Osteoblast (primary cell): ENCODE measurements around the gene ZFAND3. TPM values are rescaled to one million over a fixed set of nuclear protein-coding genes. Genes with fewer than 3 reads are reported as not detected.

Source experiments
- DNase-seq: peaks from one replicate; pipeline ENCODE4 v3.0.0; 2011; ENCODE audit warnings: low spot score, mixed read lengths; ENCODE audit not compliant: insufficient read length; ENCODE audit errors: missing footprints
- H2AFZ ChIP-seq: 2 replicates; pipeline ENCODE4 v1.6.0; 2011; ENCODE audit warnings: mild to moderate bottlenecking, low read length
- H3K27ac ChIP-seq: 2 replicates; pipeline ENCODE4 v1.5.1; 2011; ENCODE audit warnings: mild to moderate bottlenecking, low read depth, low read length, moderate library complexity
- H3K27me3 ChIP-seq: 2 replicates; pipeline ENCODE4 v1.6.0; 2012; ENCODE audit warnings: mild to moderate bottlenecking, control low read depth, inconsistent platforms, low read length, moderate library complexity; ENCODE audit not compliant: insufficient read depth
- H3K36me3 ChIP-seq: 2 replicates; pipeline ENCODE4 v1.5.1; 2011; ENCODE audit warnings: mild to moderate bottlenecking, low read length, control low read depth, moderate library complexity; ENCODE audit not compliant: insufficient read depth
- H3K4me1 ChIP-seq: 2 replicates; pipeline ENCODE4 v1.5.1; 2011; ENCODE audit warnings: mild to moderate bottlenecking, low read length, control low read depth, moderate library complexity; ENCODE audit not compliant: insufficient read depth
- H3K4me2 ChIP-seq: 2 replicates; pipeline ENCODE4 v1.6.0; 2011; ENCODE audit warnings: mild to moderate bottlenecking, low read length; ENCODE audit not compliant: insufficient read depth
- H3K4me3 ChIP-seq: fragments of 200-600 bp; sonication (generic); 3 replicates; pipeline ENCODE4 v1.5.1; 2012; ENCODE audit warnings: mild to moderate bottlenecking, low read length, inconsistent platforms; ENCODE audit not compliant: insufficient read depth
- H3K79me2 ChIP-seq: 2 replicates; pipeline ENCODE4 v1.6.0; 2012; ENCODE audit warnings: mild to moderate bottlenecking, low read length, control low read depth, inconsistent platforms; ENCODE audit not compliant: insufficient read depth
- H3K9me3 ChIP-seq: 2 replicates; pipeline ENCODE4 v1.5.1; 2011; ENCODE audit warnings: low read depth, low read length, control low read depth
- H4K20me1 ChIP-seq: 2 replicates; pipeline ENCODE4 v1.6.0; 2012; ENCODE audit warnings: mild to moderate bottlenecking, low read length, control low read depth; ENCODE audit not compliant: insufficient read depth
- total RNA-seq: library from RNA; depleted of rRNA; stranded (reverse); fragments of >200 nt; gene quantifications from 2 replicates; pipeline ENCODE4 v1.2.3, GENCODE V29; 2012
- TF ChIP-seq, protein P1 (sequence below): IDR thresholded peaks from 2 replicates; pipeline ENCODE4 v1.5.1; 2011; ENCODE audit warnings: mild to moderate bottlenecking, low read depth, low read length, moderate library complexity; ENCODE audit errors: extremely low read depth

Gene ZFAND3
- total RNA-seq, 1 donor, result 27.1 TPM

- no peaks in the 10 kb centered on the region for H3K4me1 ChIP-seq
- no peak overlapping the region for H3K4me2 ChIP-seq
- no peaks in the 10 kb centered on the region for H3K36me3 ChIP-seq
- H3K9me3 ChIP-seq, result no peaks in the 10 kb centered on the region
- peaks cover 85% of the 10 kb centered on the region for H3K79me2 ChIP-seq
- H2AFZ ChIP-seq, result no peak overlapping the region
- peaks cover 58% of the 10 kb centered on the region for H4K20me1 ChIP-seq
- H3K4me3 ChIP-seq, result no peak overlapping the region
- DNase-seq, result no peak
- no peaks in the 10 kb centered on the region for H3K27me3 ChIP-seq
- TF ChIP-seq, protein P1, sequence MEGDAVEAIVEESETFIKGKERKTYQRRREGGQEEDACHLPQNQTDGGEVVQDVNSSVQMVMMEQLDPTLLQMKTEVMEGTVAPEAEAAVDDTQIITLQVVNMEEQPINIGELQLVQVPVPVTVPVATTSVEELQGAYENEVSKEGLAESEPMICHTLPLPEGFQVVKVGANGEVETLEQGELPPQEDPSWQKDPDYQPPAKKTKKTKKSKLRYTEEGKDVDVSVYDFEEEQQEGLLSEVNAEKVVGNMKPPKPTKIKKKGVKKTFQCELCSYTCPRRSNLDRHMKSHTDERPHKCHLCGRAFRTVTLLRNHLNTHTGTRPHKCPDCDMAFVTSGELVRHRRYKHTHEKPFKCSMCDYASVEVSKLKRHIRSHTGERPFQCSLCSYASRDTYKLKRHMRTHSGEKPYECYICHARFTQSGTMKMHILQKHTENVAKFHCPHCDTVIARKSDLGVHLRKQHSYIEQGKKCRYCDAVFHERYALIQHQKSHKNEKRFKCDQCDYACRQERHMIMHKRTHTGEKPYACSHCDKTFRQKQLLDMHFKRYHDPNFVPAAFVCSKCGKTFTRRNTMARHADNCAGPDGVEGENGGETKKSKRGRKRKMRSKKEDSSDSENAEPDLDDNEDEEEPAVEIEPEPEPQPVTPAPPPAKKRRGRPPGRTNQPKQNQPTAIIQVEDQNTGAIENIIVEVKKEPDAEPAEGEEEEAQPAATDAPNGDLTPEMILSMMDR, result no peak
- H3K27ac ChIP-seq, result no peak overlapping the region
Measured at GRCh38 chr6:37930288-37930971, 110.9 kb downstream of the ZFAND3 start.

DNA sequence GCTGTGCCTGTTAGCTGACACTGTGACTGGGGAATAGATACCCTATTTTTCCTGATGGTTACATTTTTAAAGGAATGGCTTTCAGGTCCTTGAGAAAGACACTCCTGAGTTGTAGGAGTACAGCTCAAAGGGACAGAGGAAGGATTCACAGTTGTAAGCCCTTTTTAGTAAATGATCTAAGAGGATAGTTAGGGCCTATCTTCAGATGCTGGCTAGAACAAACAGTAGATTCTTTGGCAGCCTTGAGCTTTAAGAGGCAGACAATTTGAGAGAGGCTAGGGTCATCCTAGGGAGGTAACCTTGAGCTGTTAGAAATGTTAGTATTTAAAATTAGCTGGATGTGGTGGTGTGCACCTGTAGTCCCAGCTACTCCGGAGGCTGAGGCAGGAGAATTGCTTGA is 111.5 kb downstream of the ZFAND3 start:
- TF ChIP-seq, protein P1, result no peak
- no peak overlapping the region for H3K4me3 ChIP-seq
- H3K4me2 ChIP-seq, result no peak overlapping the region
- H3K79me2 ChIP-seq, result peaks cover 84% of the 10 kb centered on the region
- H2AFZ ChIP-seq, result no peak overlapping the region
- H4K20me1 ChIP-seq, result peaks cover 60% of the 10 kb centered on the region
- no peak for DNase-seq
- H3K4me1 ChIP-seq, result no peaks in the 10 kb centered on the region
- H3K27ac ChIP-seq, result no peak overlapping the region
- H3K36me3 ChIP-seq, result no peaks in the 10 kb centered on the region
- no peaks in the 10 kb centered on the region for H3K27me3 ChIP-seq
- no peaks in the 10 kb centered on the region for H3K9me3 ChIP-seq

DNA sequence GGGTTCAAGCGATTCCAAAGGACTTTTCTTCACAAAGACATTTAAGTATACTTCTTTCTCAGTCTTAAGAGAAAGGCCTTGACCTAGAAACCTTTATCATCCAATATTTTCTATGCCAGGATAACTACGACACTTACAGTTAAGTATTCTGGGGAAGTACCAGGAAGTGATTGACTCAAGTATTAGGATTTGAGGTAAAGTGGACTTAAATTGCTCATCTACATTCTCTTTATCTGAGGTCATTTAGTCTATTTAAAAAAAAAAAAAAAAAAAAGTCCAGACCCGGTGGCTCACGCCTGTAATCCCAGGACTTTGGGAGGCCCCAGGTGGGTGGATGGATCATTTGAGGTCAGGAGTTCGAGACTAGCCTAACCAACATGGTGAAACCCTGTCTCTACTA is 114.7 kb downstream of the ZFAND3 start:
- Histone ChIP-seq H2AFZ (no peak overlapping the region), H3K9me3 (no peaks in the 10 kb centered on the region), H3K4me1 (no peaks in the 10 kb centered on the region), H3K36me3 (no peaks in the 10 kb centered on the region), H3K27me3 (no peaks in the 10 kb centered on the region), H3K4me3 (no peak overlapping the region), H3K27ac (no peak overlapping the region), H3K79me2 (peaks cover 81% of the 10 kb centered on the region), H4K20me1 (peaks cover 54% of the 10 kb centered on the region), H3K4me2 (no peak overlapping the region)
- TF ChIP-seq, protein P1, result no peak
- DNase-seq, result no peak

DNA sequence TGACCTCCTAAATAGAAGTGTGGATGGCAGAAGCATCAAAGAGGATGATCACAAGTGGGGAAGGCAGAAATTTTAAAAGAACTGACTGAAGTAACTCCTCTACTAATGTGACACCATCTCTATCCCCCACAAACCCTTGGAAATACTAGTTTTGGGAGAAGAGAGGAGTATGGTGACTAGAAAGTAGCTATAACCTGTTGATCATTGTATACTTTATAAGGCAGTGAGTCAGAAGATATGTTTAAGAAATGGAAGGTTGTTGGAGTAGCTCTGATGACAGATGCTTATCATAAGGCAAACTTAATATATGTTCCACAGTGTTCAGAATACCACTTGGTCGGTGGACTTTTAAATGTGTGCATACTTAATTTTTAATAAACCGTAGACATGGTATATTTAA is 116.6 kb downstream of the ZFAND3 start:
- Histone ChIP-seq H3K27me3 (no peaks in the 10 kb centered on the region), H3K27ac (no peak overlapping the region), H4K20me1 (peaks cover 53% of the 10 kb centered on the region), H3K36me3 (no peaks in the 10 kb centered on the region), H3K4me2 (no peak overlapping the region), H2AFZ (no peak overlapping the region), H3K9me3 (no peaks in the 10 kb centered on the region), H3K4me1 (no peaks in the 10 kb centered on the region), H3K4me3 (no peak overlapping the region), H3K79me2 (peaks cover 80% of the 10 kb centered on the region)
- TF ChIP-seq, protein P1, result no peak
- DNase-seq, result no peak
